ENCODE measurements around the gene SDK2. TPM values are rescaled to one million over a fixed set of nuclear protein-coding genes. Genes with fewer than 3 reads are reported as not detected.

Gene SDK2
- total and polyA plus RNA-seq, 2 of the 4 experiments (the other 2 are of a cell fraction), result under 0.01 to 0.03 TPM

GRCh38 chr17:73356561-73357170 is 287.6 kb downstream of the SDK2 start:
- POLR2A ChIA-PET (ENCODE audit: unreplicated experiment), result no interaction called here
- no peak overlapping the region for H3K18ac ChIP-seq (ENCODE audit: low read depth, low read length)

More at GRCh38 chr17:73356561-73357170, 287.6 kb downstream of the SDK2 start:
- no peak overlapping the region for H2AK5ac ChIP-seq (ENCODE audit: low read depth, low read length)
- no peak for TF ChIP-seq RCOR1 (IDR thresholded peaks at IDR 0.05; ENCODE audit: insufficient replicate concordance, low read length)
- TF ChIP-seq, protein P1, sequence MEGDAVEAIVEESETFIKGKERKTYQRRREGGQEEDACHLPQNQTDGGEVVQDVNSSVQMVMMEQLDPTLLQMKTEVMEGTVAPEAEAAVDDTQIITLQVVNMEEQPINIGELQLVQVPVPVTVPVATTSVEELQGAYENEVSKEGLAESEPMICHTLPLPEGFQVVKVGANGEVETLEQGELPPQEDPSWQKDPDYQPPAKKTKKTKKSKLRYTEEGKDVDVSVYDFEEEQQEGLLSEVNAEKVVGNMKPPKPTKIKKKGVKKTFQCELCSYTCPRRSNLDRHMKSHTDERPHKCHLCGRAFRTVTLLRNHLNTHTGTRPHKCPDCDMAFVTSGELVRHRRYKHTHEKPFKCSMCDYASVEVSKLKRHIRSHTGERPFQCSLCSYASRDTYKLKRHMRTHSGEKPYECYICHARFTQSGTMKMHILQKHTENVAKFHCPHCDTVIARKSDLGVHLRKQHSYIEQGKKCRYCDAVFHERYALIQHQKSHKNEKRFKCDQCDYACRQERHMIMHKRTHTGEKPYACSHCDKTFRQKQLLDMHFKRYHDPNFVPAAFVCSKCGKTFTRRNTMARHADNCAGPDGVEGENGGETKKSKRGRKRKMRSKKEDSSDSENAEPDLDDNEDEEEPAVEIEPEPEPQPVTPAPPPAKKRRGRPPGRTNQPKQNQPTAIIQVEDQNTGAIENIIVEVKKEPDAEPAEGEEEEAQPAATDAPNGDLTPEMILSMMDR (conservative IDR thresholded peaks at IDR 0.05; ENCODE audit: low read depth, low read length), result no peak
- TF ChIP-seq MAZ (IDR thresholded peaks at IDR 0.05; ENCODE audit: borderline replicate concordance, low read depth, low read length), result no peak
- TF ChIP-seq FOS (IDR thresholded peaks at IDR 0.05; ENCODE audit: low read depth, low read length), result no peak
- TF ChIP-seq RAD21 (IDR thresholded peaks at IDR 0.05; ENCODE audit: low read length), result no peak
- TF ChIP-seq BHLHE40 (IDR thresholded peaks at IDR 0.05; ENCODE audit: low read depth, low read length), result no peak
- no peak overlapping the region for H2BK120ac ChIP-seq (ENCODE audit: low read depth, low read length)
- peaks cover 10% of the 10 kb centered on the region for H3K27me3 ChIP-seq (ENCODE audit: control insufficient read depth, insufficient read depth, low read length)
- no TSS peak for BruUV-seq (replicated peaks)
- H3K14ac ChIP-seq (replicated peaks; ENCODE audit: low read depth, low read length), result no peak overlapping the region
- H4K20me1 ChIP-seq (ENCODE audit: insufficient read depth, low read length), result no peaks in the 10 kb centered on the region; the same call in 1 of the 2 replicates
- no peak overlapping the region for H2BK15ac ChIP-seq (ENCODE audit: low read depth, low read length)
- peak overlapping the region; percentile 42 for H2AK9ac ChIP-seq (replicated peaks; ENCODE audit: low read depth, low read length, poor library complexity)
- no peaks in the 10 kb centered on the region for H3K9me3 ChIP-seq (ENCODE audit: control insufficient read depth, insufficient read depth, low read length)
- DNase-seq, result no peak
- H2AFZ ChIP-seq (replicated peaks; ENCODE audit: low read length, poor library complexity), result no peak overlapping the region
- no peak overlapping the region for H3K23ac ChIP-seq (ENCODE audit: low read depth, low read length)
- no peak overlapping the region for H2BK5ac ChIP-seq (ENCODE audit: low read depth, low read length, poor library complexity, severe bottlenecking)
- no peak overlapping the region for H3K56ac ChIP-seq (ENCODE audit: extremely low read depth, insufficient read depth, low read length)
- WGBS, 2 experiments (ENCODE audit: extremely low coverage in 2 of 2, insufficient read length in 1 of 2), result 83% methylated on average over 2 of the region's 8 CpGs; no CpG with 5 or more reads in 1 of the 2 experiments
- H3K9me1 ChIP-seq (ENCODE audit: insufficient read depth, low read length), result no peaks in the 10 kb centered on the region
- CTCF ChIA-PET, result interaction anchor here (1.2 kb wide), 1 partner anchor 13 kb away, joined by 3 read pairs; no protein-coding TSS in a partner anchor
- H3K9ac ChIP-seq (ENCODE audit: low read depth, low read length), result no peak overlapping the region
- intact Hi-C loops (cut with micrococcal nuclease), result no loop called here
- H3K4me3 ChIP-seq (ENCODE audit: insufficient read depth, low read depth, low read length), result no peak overlapping the region
- in situ Hi-C loops (cut with MboI; ENCODE audit: low sequenced_read_pairs), result loop anchor here (25.0 kb wide), 1 partner anchor 769 kb away; no protein-coding TSS in a partner anchor
- H3K79me1 ChIP-seq (ENCODE audit: low read depth in 1 of 2, low read length in 2 of 2), result no peaks in the 10 kb centered on the region
- dilution Hi-C loops (cut with HindIII; ENCODE audit: low sequenced_read_pairs, unreplicated experiment), result no loop called here
- no peak overlapping the region for H4K91ac ChIP-seq (ENCODE audit: insufficient read depth, low read depth, low read length)
- no peak for ATAC-seq (ENCODE audit: low read depth)
- no peak overlapping the region for H3K4ac ChIP-seq (ENCODE audit: low read depth, low read length)
- H3K4me1 ChIP-seq (ENCODE audit: control insufficient read depth, insufficient read depth, low read length), result peaks cover 2% of the 10 kb centered on the region; the same call in 1 of the 2 replicates
- H3K27ac ChIP-seq (ENCODE audit: insufficient read depth, low read length), result no peak overlapping the region
- no peak overlapping the region for H3K4me2 ChIP-seq (ENCODE audit: low read depth, low read length)
- H4K8ac ChIP-seq (ENCODE audit: low read depth in 2 of 2, low read length in 2 of 2), result no peak overlapping the region
- H4K5ac ChIP-seq (ENCODE audit: low read depth, low read length), result no peak overlapping the region
- no peak overlapping the region for H2BK20ac ChIP-seq (ENCODE audit: low read depth, low read length)
- H3K36me3 ChIP-seq (ENCODE audit: control insufficient read depth, insufficient read depth, low read length), result no peaks in the 10 kb centered on the region
